A549 (cell line): ENCODE results near the gene KLHL29. TPM values are rescaled to one million over a fixed set of nuclear protein-coding genes. Genes with fewer than 3 reads are reported as not detected.

Source experiments
- ATAC-seq, 2 experiments: fragments of 200-7000 bp in 1 of 2; fragments of >200 bp in 1 of 2; cut with Nextera tagmentation in 1 of 2; cut with Tn5 transposase in 1 of 2; 3 replicates each; pipeline versions ENCODE4 v1.8.0 to v1.9.1; 2018 to 2020; ENCODE audit warnings: mild to moderate bottlenecking in 1 of 2, moderate library complexity in 1 of 2
- CTCF ChIA-PET: fragments of 300-600 bp; sonication (Branson Sonifier 250); formaldehyde crosslinking; extraction: SDS; loops from one replicate; lab custom pipeline; 2021; ENCODE audit warnings: antibody characterized with exemption, inconsistent platforms; lab: Yijun Ruan, JAX
- POLR2A ChIA-PET: fragments of 350-600 bp; formaldehyde crosslinking; extraction: SDS; loops from one replicate; lab custom pipeline; 2021; ENCODE audit warnings: antibody characterized with exemption, inconsistent platforms; lab: Yijun Ruan, JAX
- DNase-seq, 2 experiments: peaks; one replicate each; pipeline versions ENCODE4 v3.0.0 to v3.0.0-alpha.2; 2011 to 2016; ENCODE audit warnings: low read depth in 1 of 2, low spot score in 1 of 2
- FAIRE-seq: peaks from 2 replicates; lab custom pipeline; 2011; peaks lifted over from hg19 to GRCh38; lab: Jason Lieb, UNC
- H3K27ac ChIP-seq, 2 experiments: fragments of >200 bp; sonication (Bioruptor Twin); formaldehyde crosslinking; 3 replicates each; pipeline ENCODE4 v1.5.1; 2016 to 2017
- H3K4me1 ChIP-seq: fragments of >200 bp; sonication (Bioruptor Twin); formaldehyde crosslinking; 3 replicates; pipeline ENCODE4 v1.6.1; 2016
- H3K4me2 ChIP-seq: fragments of >200 bp; sonication (Bioruptor Twin); formaldehyde crosslinking; 3 replicates; pipeline ENCODE4 v1.6.1; 2016
- H3K4me3 ChIP-seq: fragments of >200 bp; sonication (Bioruptor Twin); formaldehyde crosslinking; 3 replicates; pipeline ENCODE4 v1.5.1; 2016
- H3K9me3 ChIP-seq: fragments of >200 bp; sonication (Bioruptor Twin); formaldehyde crosslinking; 3 replicates; pipeline ENCODE4 v1.6.1; 2016
- CEBPB ChIP-seq, 2 experiments: fragments of >200 bp in 1 of 2; sonication (Bioruptor Twin) in 1 of 2; formaldehyde crosslinking in 1 of 2; IDR thresholded peaks; 2 replicates each; pipeline ENCODE4 v1.6.1; 2012 to 2016
- CHD4 ChIP-seq: fragments of 200-600 bp; sonication (generic); IDR thresholded peaks from 2 replicates; pipeline ENCODE4 v1.6.1; 2016; ENCODE audit warnings: antibody characterized with exemption, mild to moderate bottlenecking, borderline replicate concordance
- EHF ChIP-seq: fragments of 250-450 bp; sonication (Bioruptor Pico); IDR thresholded peaks from 2 replicates; pipeline ENCODE4 v1.5.0; 2020; ENCODE audit warnings: mild to moderate bottlenecking
- EHMT2 ChIP-seq: fragments of 200-600 bp; sonication (generic); IDR thresholded peaks from 2 replicates; pipeline ENCODE4 v1.6.1; 2016; ENCODE audit warnings: antibody characterized with exemption, low read depth, mild to moderate bottlenecking, moderate library complexity
- ESRRA ChIP-seq: fragments of 150-350 bp; IDR thresholded peaks from 2 replicates; pipeline ENCODE4 v1.6.1; 2014; ENCODE audit warnings: mild to moderate bottlenecking, low read length, borderline replicate concordance
- FOSB ChIP-seq: fragments of 250-450 bp; sonication (Bioruptor Pico); IDR thresholded peaks from 2 replicates; pipeline ENCODE4 v1.5.0; 2020; ENCODE audit warnings: mild to moderate bottlenecking, moderate library complexity
- FOXS1 ChIP-seq: fragments of 250-450 bp; sonication (Bioruptor Pico); IDR thresholded peaks from 2 replicates; pipeline ENCODE4 v1.5.0; 2020; ENCODE audit warnings: mild to moderate bottlenecking, moderate library complexity
- GATA3 ChIP-seq: IDR thresholded peaks from 2 replicates; pipeline ENCODE4 v1.6.1; 2012; ENCODE audit warnings: borderline replicate concordance
- HEYL ChIP-seq: fragments of 250-450 bp; sonication (Bioruptor Pico); IDR thresholded peaks from 2 replicates; pipeline ENCODE4 v1.8.0; 2021; ENCODE audit warnings: mild to moderate bottlenecking, moderate library complexity
- JUNB ChIP-seq: fragments of >200 bp; sonication (Bioruptor Twin); formaldehyde crosslinking; IDR thresholded peaks from 2 replicates; pipeline ENCODE4 v1.6.1; 2016
- KDM5A ChIP-seq: fragments of 200-600 bp; sonication (generic); IDR thresholded peaks from 2 replicates; pipeline ENCODE4 v1.6.1; 2016; ENCODE audit warnings: antibody characterized with exemption, mild to moderate bottlenecking
- NR3C1 ChIP-seq: fragments of >200 bp; sonication (Bioruptor Twin); formaldehyde crosslinking; IDR thresholded peaks from 3 replicates; pipeline ENCODE4 v1.6.1; 2017
- POLR2AphosphoS2 ChIP-seq: conservative IDR thresholded peaks from 2 replicates; pipeline ENCODE4 v1.6.1; 2012; ENCODE audit warnings: low read length, improper control_type of control experiment, inconsistent platforms
- RARB ChIP-seq: fragments of 250-450 bp; sonication (Bioruptor Pico); IDR thresholded peaks from 2 replicates; pipeline ENCODE4 v1.8.0; 2021; ENCODE audit warnings: mild to moderate bottlenecking, moderate library complexity
- SMC3 ChIP-seq: fragments of >200 bp; sonication (Bioruptor Twin); formaldehyde crosslinking; IDR thresholded peaks from 3 replicates; pipeline ENCODE4 v1.6.1; 2018; ENCODE audit warnings: inconsistent platforms
- WGBS: methylation state at CpG from one replicate; pipeline ENCODE4 v1.1.6; 2017; ENCODE audit errors: missing lambda C conversion rate; 5-methylcytosine and 5-hydroxymethylcytosine counted together
- polyA plus RNA-seq, 4 experiments: library from polyadenylated mRNA; depleted of rRNA in 3 of 4; stranded (reverse); fragments of >200 nt; fragmentation: RNase III in 1 of 4; extraction: RNeasy Plus Mini Kit Qiagen cat#74134 plus additional on column Dnase treatment in 1 of 4; gene quantifications; 2 replicates in 3 of 4; 3 replicates in 1 of 4; pipeline ENCODE4 v1.2.3, GENCODE V29; 2011 to 2017
- TF ChIP-seq, protein P1 (sequence below): IDR thresholded peaks from 2 replicates; pipeline ENCODE4 v1.6.1; 2012; ENCODE audit warnings: low read depth, borderline replicate concordance
- TF ChIP-seq, protein P2 (sequence below): fragments of 450-650 bp; IDR thresholded peaks from 2 replicates; pipeline ENCODE4 v1.6.1; 2014; ENCODE audit warnings: antibody characterized with exemption
- TF ChIP-seq, protein P3 (sequence below): fragments of >200 bp; sonication (Bioruptor Twin); formaldehyde crosslinking; IDR thresholded peaks from 3 replicates; pipeline ENCODE4 v1.6.1; 2016

KLHL29 gene
- polyA plus RNA-seq, 2 of the 4 experiments (the other 2 are of a cell fraction): 1.3 to 2.5 TPM

DNA sequence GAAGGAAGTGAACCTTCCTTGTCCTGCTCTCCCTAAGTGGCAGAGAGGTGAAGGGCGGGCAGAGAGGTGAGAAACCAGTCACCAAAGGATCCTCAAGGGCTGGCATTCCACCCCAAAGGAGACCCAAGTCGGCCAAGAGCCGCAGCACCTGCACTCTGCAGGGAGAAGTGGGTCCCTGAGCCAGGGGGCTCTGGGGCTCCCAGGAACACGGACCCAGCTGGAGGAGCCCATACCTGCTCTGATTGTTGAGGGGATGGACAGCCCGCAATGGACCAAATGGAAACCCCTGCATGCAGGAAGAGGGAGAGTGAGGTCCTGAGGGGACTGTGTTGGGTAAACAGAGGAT, 308.6 kb downstream of the KLHL29 start:
- 77% methylated on average over 5 of the region's 5 CpGs for WGBS
- TF ChIP-seq NR3C1 (no peak), SMC3 (no peak), ESRRA (no peak), CEBPB (IDR thresholded peaks at IDR 0.05) (no peak), GATA3 (no peak), EHF (CRISPR knock-in tag) (no peak), KDM5A (no peak), EHMT2 (no peak), FOXS1 (CRISPR knock-in tag) (no peak), RARB (CRISPR knock-in tag) (no peak), CHD4 (no peak), HEYL (CRISPR knock-in tag) (no peak)
- TF ChIP-seq, protein P1, sequence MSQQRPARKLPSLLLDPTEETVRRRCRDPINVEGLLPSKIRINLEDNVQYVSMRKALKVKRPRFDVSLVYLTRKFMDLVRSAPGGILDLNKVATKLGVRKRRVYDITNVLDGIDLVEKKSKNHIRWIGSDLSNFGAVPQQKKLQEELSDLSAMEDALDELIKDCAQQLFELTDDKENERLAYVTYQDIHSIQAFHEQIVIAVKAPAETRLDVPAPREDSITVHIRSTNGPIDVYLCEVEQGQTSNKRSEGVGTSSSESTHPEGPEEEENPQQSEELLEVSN: no peak
- TF ChIP-seq, protein P2, sequence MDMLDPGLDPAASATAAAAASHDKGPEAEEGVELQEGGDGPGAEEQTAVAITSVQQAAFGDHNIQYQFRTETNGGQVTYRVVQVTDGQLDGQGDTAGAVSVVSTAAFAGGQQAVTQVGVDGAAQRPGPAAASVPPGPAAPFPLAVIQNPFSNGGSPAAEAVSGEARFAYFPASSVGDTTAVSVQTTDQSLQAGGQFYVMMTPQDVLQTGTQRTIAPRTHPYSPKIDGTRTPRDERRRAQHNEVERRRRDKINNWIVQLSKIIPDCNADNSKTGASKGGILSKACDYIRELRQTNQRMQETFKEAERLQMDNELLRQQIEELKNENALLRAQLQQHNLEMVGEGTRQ: no peak
- TF ChIP-seq, protein P3, sequence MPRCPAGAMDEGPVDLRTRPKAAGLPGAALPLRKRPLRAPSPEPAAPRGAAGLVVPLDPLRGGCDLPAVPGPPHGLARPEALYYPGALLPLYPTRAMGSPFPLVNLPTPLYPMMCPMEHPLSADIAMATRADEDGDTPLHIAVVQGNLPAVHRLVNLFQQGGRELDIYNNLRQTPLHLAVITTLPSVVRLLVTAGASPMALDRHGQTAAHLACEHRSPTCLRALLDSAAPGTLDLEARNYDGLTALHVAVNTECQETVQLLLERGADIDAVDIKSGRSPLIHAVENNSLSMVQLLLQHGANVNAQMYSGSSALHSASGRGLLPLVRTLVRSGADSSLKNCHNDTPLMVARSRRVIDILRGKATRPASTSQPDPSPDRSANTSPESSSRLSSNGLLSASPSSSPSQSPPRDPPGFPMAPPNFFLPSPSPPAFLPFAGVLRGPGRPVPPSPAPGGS: no peak
- DNase-seq (no peak), ATAC-seq (no peak), FAIRE-seq (no peak)
- no peaks in the 10 kb centered on the region for H3K9me3 ChIP-seq
- ChIA-PET POLR2A (no interaction called here), CTCF (interaction anchor here (1.0 kb wide), 1 partner anchor 12 kb away, joined by 3 read pairs; no protein-coding TSS in a partner anchor)
- no peaks in the 10 kb centered on the region for H3K4me1 ChIP-seq
- H3K4me3 ChIP-seq: no peak overlapping the region
- H3K27ac ChIP-seq: no peak overlapping the region
- H3K4me2 ChIP-seq: no peak overlapping the region

DNA sequence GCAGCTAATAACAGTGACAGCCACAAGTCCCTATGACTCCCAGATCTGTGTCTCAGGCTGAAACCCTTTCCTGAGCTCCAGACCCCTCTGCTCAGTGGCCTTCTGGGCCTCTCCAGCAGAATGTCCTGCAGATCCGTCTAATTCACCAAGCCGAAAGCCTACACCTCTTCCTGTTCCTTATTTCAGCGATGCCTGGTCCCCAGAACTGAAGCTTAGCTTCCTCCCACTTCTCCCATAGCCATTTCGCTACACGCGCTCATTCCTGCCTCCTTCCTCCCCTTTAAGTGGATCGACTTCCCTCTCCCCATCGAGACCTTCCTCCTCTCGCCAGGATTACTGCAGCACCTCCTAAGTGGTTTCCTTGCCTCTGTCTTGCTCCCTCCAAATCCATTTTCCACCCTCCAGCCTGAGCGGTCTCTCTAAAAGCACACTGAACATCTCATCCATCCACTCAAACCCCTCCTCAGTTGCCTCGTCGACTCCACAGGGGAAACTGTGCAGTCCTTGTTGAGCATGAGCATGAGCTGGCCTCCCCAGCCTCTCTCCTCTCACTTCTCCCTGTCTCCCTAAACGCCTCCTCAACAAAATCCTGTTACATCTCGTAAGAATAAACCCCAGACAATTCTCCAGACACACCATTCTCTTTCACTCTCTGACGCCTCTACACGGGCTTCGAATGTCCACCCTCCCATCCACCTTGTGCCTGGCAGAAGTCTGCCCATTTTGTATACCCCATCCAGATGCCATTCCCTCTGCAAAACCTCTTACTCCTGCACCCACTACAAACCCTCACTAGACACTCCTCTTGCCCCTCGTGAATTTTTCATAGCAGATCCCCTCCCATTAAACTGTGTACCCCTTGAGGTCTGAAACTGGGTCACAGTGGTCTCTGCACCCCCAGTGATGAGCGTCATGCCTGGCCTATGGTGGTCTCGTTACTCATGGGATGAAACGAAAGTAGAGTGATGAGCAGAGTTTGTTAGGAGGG, 309.4 kb downstream of the KLHL29 start:
- FAIRE-seq (no peak), ATAC-seq (no peak; a peak in 2 of 6 replicates)
- TF ChIP-seq FOXS1 (CRISPR knock-in tag) (no peak), EHF (CRISPR knock-in tag) (no peak), POLR2AphosphoS2 (no peak), EHMT2 (no peak), FOSB (no peak), JUNB (no peak)
- TF ChIP-seq, protein P1: no peak

More for the DNA sequence above, 309.4 kb downstream of the KLHL29 start:
- 77% methylated on average over 21 of the region's 21 CpGs for WGBS
- ChIA-PET POLR2A (no interaction called here), CTCF (interaction anchor here (0.6 to 1.0 kb wide), 2 partner anchors 11 to 279 kb away, joined by 3 to 4 read pairs; no protein-coding TSS in a partner anchor)
- H3K27ac ChIP-seq: no peak overlapping the region
- no peaks in the 10 kb centered on the region for H3K4me1 ChIP-seq
- H3K4me2 ChIP-seq: no peak overlapping the region
- no peaks in the 10 kb centered on the region for H3K9me3 ChIP-seq
- no peak for DNase-seq
- H3K4me3 ChIP-seq: no peak overlapping the region
